Activated CD4-positive, alpha-beta T cell treated with anti-CD3 and anti-CD28 coated beads, Interleukin-2, amount 50 U/mL, for 48 hours (primary cell): Measurements from ENCODE around the gene TUBD1.

ENCODE experiments used
- DNase-seq, 2 experiments: peaks; one replicate each; pipeline ENCODE4 v3.0.0-alpha.2; 2020

Gene TUBD1

GRCh38 chr17:59814685-59815084 lies 78.1 kb downstream of the TUBD1 start:
- no peak for DNase-seq

GRCh38 chr17:59814276-59814675 lies 78.5 kb downstream of the TUBD1 start:
- no peak for DNase-seq

- no peak for DNase-seq
Measured at GRCh38 chr17:59812139-59812538, 80.6 kb downstream of the TUBD1 start.

GRCh38 chr17:59811209-59811608 lies 81.5 kb downstream of the TUBD1 start:
- no peak for DNase-seq

- DNase-seq = no peak
Measured at GRCh38 chr17:59810894-59811153, 81.9 kb downstream of the TUBD1 start.
